Neural progenitor cell (in vitro differentiated cells): Measurements from ENCODE around the gene DRICH1.

Source experiments
- EZH2 ChIP-seq: fragments of 200-600 bp; sonication (generic); IDR thresholded peaks from 2 replicates; pipeline ENCODE4 v1.6.1; 2017; ENCODE audit warnings: antibody characterized with exemption, mild to moderate bottlenecking, moderate library complexity
- EZH2phosphoT487 ChIP-seq: fragments of 200-600 bp; sonication (generic); IDR thresholded peaks from 2 replicates; pipeline ENCODE4 v1.6.1; 2017; ENCODE audit warnings: antibody characterized with exemption
- TF ChIP-seq, protein P1 (sequence below): fragments of 200-600 bp; sonication (generic); IDR thresholded peaks from 2 replicates; pipeline ENCODE4 v1.5.1; 2017; ENCODE audit warnings: antibody characterized with exemption, mild to moderate bottlenecking

DNA sequence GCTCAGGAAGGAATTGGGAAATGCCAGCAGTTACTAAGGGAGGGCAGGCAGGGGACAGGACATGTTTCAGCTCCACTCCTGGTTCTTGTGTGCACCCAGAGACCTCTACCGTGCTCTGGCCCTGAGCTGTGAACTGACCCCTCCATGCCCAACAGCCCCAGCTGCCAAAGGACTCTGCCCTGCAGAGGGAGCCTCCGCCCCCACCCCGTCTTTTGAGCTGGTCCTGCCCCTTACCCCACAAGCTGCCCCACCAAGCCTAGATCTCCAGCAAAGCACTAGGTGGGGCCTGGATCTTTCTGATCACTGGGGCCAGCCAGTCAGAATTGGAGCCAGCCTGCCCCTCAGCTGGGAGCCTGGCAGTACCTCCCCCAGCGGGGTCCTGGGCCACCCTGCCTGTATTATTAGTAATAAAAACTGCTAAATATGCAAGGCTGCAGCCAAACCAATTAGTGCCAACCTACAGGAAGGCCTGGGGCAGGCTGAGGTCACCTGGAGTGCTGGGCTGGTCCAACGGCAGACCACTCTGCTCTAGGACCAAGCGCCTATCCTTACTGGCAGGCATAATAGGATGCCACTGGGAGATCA is 23.9 kb upstream of the DRICH1 start:
- TF ChIP-seq, protein P1, sequence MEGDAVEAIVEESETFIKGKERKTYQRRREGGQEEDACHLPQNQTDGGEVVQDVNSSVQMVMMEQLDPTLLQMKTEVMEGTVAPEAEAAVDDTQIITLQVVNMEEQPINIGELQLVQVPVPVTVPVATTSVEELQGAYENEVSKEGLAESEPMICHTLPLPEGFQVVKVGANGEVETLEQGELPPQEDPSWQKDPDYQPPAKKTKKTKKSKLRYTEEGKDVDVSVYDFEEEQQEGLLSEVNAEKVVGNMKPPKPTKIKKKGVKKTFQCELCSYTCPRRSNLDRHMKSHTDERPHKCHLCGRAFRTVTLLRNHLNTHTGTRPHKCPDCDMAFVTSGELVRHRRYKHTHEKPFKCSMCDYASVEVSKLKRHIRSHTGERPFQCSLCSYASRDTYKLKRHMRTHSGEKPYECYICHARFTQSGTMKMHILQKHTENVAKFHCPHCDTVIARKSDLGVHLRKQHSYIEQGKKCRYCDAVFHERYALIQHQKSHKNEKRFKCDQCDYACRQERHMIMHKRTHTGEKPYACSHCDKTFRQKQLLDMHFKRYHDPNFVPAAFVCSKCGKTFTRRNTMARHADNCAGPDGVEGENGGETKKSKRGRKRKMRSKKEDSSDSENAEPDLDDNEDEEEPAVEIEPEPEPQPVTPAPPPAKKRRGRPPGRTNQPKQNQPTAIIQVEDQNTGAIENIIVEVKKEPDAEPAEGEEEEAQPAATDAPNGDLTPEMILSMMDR, result no peak
- TF ChIP-seq EZH2phosphoT487 (no peak), EZH2 (no peak)
